K562 (cell line): Measurements from ENCODE around the gene SRMS. TPM values are rescaled to one million over a fixed set of nuclear protein-coding genes. Genes with fewer than 3 reads are reported as not detected.

Source experiments
- E2F6 ChIP-seq, 2 experiments: IDR thresholded peaks; 2 replicates each; pipeline ENCODE4 v1.6.1; 2011; ENCODE audit warnings: borderline replicate concordance in 1 of 2, control low read depth in 1 of 2, low read depth in 1 of 2, low read length in 1 of 2, mild to moderate bottlenecking in 1 of 2, mixed read lengths in 1 of 2, moderate library complexity in 1 of 2; ENCODE audit not compliant: insufficient read depth in 1 of 2, insufficient read length in 1 of 2, poor library complexity in 1 of 2, severe bottlenecking in 1 of 2; ENCODE audit errors: extremely low read depth in 1 of 2
- L3MBTL2 ChIP-seq: fragments of 450-650 bp; IDR thresholded peaks from 2 replicates; pipeline ENCODE4 v1.6.1; 2016; ENCODE audit warnings: mild to moderate bottlenecking, moderate library complexity
- MAFG ChIP-seq: fragments of 450-650 bp; conservative IDR thresholded peaks from 2 replicates; pipeline ENCODE4 v1.6.1; 2016; ENCODE audit warnings: missing genetic modification characterization, missing compliant biosample characterization
- SNIP1 ChIP-seq: fragments of 450-650 bp; IDR thresholded peaks from 2 replicates; pipeline ENCODE4 v1.7.1; 2017; ENCODE audit warnings: low read depth, mild to moderate bottlenecking
- ZBTB43 ChIP-seq: sonication (generic); formaldehyde crosslinking; IDR thresholded peaks from 2 replicates; pipeline ENCODE4 v1.8.0; 2023; ENCODE audit warnings: mild to moderate bottlenecking, missing genetic modification reagents
- ZNF644 ChIP-seq: fragments of 200-800 bp; sonication (Bioruptor generic); IDR thresholded peaks from 2 replicates; pipeline ENCODE4 v1.6.1; 2016; ENCODE audit warnings: low read depth, missing genetic modification characterization, missing compliant biosample characterization
- ZNF75A ChIP-seq: fragments of 450-650 bp; formaldehyde crosslinking; IDR thresholded peaks from 2 replicates; pipeline ENCODE4 v1.4.0; 2020; ENCODE audit warnings: mild to moderate bottlenecking
- polyA plus RNA-seq, 8 experiments: library from polyadenylated mRNA; depleted of rRNA in 4 of 8; stranded (reverse) in 5 of 8; unstranded in 3 of 8; fragments of >200 nt; fragmentation: Nextera tagmentation in 2 of 8; fragmentation: Illumina TruSeq in 1 of 8; extraction: Ambion mirVana in 2 of 8; extraction: Trizol in 1 of 8; gene quantifications; 2 replicates each; pipeline versions ENCODE4 v1.2.1 to v1.2.3, GENCODE V29; 2011 to 2014; ENCODE audit warnings: inconsistent platforms in 1 of 8, missing spikeins in 1 of 8
- total RNA-seq, 7 experiments: library from RNA; depleted of rRNA in 6 of 7; stranded (reverse); fragments of >200 nt in 6 of 7; fragmentation: Illumina TruSeq in 2 of 7; extraction: Trizol in 2 of 7; gene quantifications; 2 replicates each; pipeline versions ENCODE4 v1.2.1 to v1.2.3, GENCODE V29; 2011 to 2021; ENCODE audit warnings: low replicate concordance in 1 of 7
- TF ChIP-seq, protein P1 (sequence below): fragments of 450-650 bp; IDR thresholded peaks from 2 replicates; pipeline ENCODE4 v1.6.1; 2016; ENCODE audit warnings: antibody characterized with exemption

SRMS gene
- total and polyA plus RNA-seq, 9 of the 15 experiments (the other 6 are each of a cell fraction or from before 2014, with no cell fraction given), result 0.07 TPM; not detected in 8

GRCh38 chr20:63499338-63499969 is 48.1 kb downstream of the SRMS start (continued):
- TF ChIP-seq ZNF644 (tag) (no peak), L3MBTL2 (peak; percentile 60; the same call in 1 of the 2 replicates), SNIP1 (no peak), ZNF75A (no peak), MAFG (tag) (no peak), ZBTB43 (CRISPR knock-in tag) (no peak), E2F6 (IDR thresholded peaks at IDR 0.05; ENCODE audit: borderline replicate concordance in 1 of 2, extremely low read depth in 1 of 2, insufficient read depth in 1 of 2, insufficient read length in 1 of 2, low read depth in 1 of 2, low read length in 1 of 2, poor library complexity in 1 of 2, severe bottlenecking in 1 of 2) (peak; percentile 14 to 34)
- TF ChIP-seq, protein P1, sequence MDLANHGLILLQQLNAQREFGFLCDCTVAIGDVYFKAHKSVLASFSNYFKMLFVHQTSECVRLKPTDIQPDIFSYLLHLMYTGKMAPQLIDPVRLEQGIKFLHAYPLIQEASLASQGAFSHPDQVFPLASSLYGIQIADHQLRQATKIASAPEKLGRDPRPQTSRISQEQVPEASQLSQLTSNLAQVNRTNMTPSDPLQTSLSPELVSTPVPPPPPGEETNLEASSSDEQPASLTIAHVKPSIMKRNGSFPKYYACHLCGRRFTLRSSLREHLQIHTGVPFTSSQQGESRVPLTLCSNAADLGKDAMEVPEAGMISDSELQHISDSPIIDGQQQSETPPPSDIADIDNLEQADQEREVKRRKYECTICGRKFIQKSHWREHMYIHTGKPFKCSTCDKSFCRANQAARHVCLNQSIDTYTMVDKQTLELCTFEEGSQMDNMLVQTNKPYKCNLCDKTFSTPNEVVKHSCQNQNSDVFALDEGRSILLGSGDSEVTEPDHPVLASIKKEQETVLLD, result no peak
